H9 (cell line): ENCODE data around the gene INSRR. TPM values are rescaled to one million over a fixed set of nuclear protein-coding genes. Genes with fewer than 3 reads are reported as not detected.

ENCODE experiments used
- DNase-seq: peaks from one replicate; pipeline ENCODE4 v3.0.0-alpha.2; 2017
- H2AFZ ChIP-seq: one replicate; pipeline ENCODE4 v1.6.1; 2013; ENCODE audit warnings: mild to moderate bottlenecking, low read length, control low read depth, moderate library complexity
- H2AK5ac ChIP-seq: 2 replicates; pipeline ENCODE4 v1.6.1; 2013; ENCODE audit warnings: low read length, control low read depth, mixed read lengths; ENCODE audit not compliant: insufficient read length
- H2BK120ac ChIP-seq: one replicate; pipeline ENCODE4 v1.6.1; 2013; ENCODE audit warnings: low read depth, mild to moderate bottlenecking, low read length, control low read depth, inconsistent platforms; ENCODE audit not compliant: poor library complexity, severe bottlenecking
- H2BK12ac ChIP-seq: 2 replicates; pipeline ENCODE4 v1.6.1; 2013; ENCODE audit warnings: low read length, control low read depth, mixed read lengths, low read depth; ENCODE audit not compliant: insufficient read length
- H2BK15ac ChIP-seq: 2 replicates; pipeline ENCODE4 v1.6.1; 2013; ENCODE audit warnings: low read depth, low read length, control low read depth
- H2BK20ac ChIP-seq: one replicate; pipeline ENCODE4 v1.6.1; 2013; ENCODE audit warnings: low read depth, mild to moderate bottlenecking, low read length, control low read depth, inconsistent platforms; ENCODE audit not compliant: poor library complexity, severe bottlenecking
- H2BK5ac ChIP-seq: 2 replicates; pipeline ENCODE4 v1.6.1; 2013; ENCODE audit warnings: low read length, control low read depth, mixed read lengths; ENCODE audit not compliant: insufficient read length
- H3K14ac ChIP-seq: 2 replicates; pipeline ENCODE4 v1.6.1; 2013; ENCODE audit warnings: low read length, control low read depth; ENCODE audit not compliant: insufficient read depth
- H3K18ac ChIP-seq: 2 replicates; pipeline ENCODE4 v1.6.1; 2013; ENCODE audit warnings: low read depth, mild to moderate bottlenecking, mixed read lengths, low read length, control low read depth; ENCODE audit not compliant: insufficient read length
- H3K23ac ChIP-seq: 2 replicates; pipeline ENCODE4 v1.6.1; 2013; ENCODE audit warnings: low read length, control low read depth, mixed read lengths, low read depth; ENCODE audit not compliant: insufficient read length
- H3K23me2 ChIP-seq: 2 replicates; pipeline ENCODE4 v1.6.1; 2013; ENCODE audit warnings: low read depth, mild to moderate bottlenecking, mixed read lengths, low read length, control low read depth; ENCODE audit not compliant: insufficient read length, poor library complexity, severe bottlenecking
- H3K27ac ChIP-seq: 2 replicates; pipeline ENCODE4 v1.5.1; 2013; ENCODE audit warnings: low read length, control low read depth, mixed read lengths, low read depth; ENCODE audit not compliant: insufficient read length
- H3K27me3 ChIP-seq: 2 replicates; pipeline ENCODE4 v1.6.1; 2013; ENCODE audit warnings: low read length, control low read depth, inconsistent platforms; ENCODE audit not compliant: insufficient read depth
- H3K4ac ChIP-seq: 2 replicates; pipeline ENCODE4 v1.6.1; 2013; ENCODE audit warnings: low read depth, mild to moderate bottlenecking, control low read depth, inconsistent platforms, low read length, moderate library complexity
- H3K4me1 ChIP-seq: 2 replicates; pipeline ENCODE4 v1.6.1; 2013; ENCODE audit warnings: low read length, control low read depth, inconsistent platforms; ENCODE audit not compliant: insufficient read depth
- H3K4me2 ChIP-seq: 2 replicates; pipeline ENCODE4 v1.6.1; 2013; ENCODE audit warnings: low read length, control low read depth, mixed read lengths; ENCODE audit not compliant: insufficient read length, insufficient read depth
- H3K56ac ChIP-seq: 2 replicates; pipeline ENCODE4 v1.6.1; 2013; ENCODE audit warnings: low read depth, mild to moderate bottlenecking, mixed read lengths, low read length, control low read depth; ENCODE audit not compliant: insufficient read length
- H3K79me1 ChIP-seq: 2 replicates; pipeline ENCODE4 v1.6.1; 2013; ENCODE audit warnings: low read depth, mild to moderate bottlenecking, moderate library complexity, low read length, control low read depth, inconsistent platforms; ENCODE audit not compliant: insufficient read depth, poor library complexity, severe bottlenecking
- H3K79me2 ChIP-seq: 2 replicates; pipeline ENCODE4 v1.6.1; 2013; ENCODE audit warnings: low read length, control low read depth, inconsistent platforms; ENCODE audit not compliant: insufficient read depth
- H3K9ac ChIP-seq: 2 replicates; pipeline ENCODE4 v1.6.1; 2013; ENCODE audit warnings: low read length, control low read depth, mixed read lengths; ENCODE audit not compliant: insufficient read length; ENCODE audit errors: extremely low read depth
- H3K9me3 ChIP-seq: one replicate; pipeline ENCODE4 v1.6.1; 2013; ENCODE audit warnings: low read depth, low read length, inconsistent platforms; ENCODE audit not compliant: control insufficient read depth
- H3T11ph ChIP-seq: one replicate; pipeline ENCODE4 v1.6.1; 2013; ENCODE audit warnings: mild to moderate bottlenecking, low read length, control low read depth, inconsistent platforms
- H4K20me1 ChIP-seq: one replicate; pipeline ENCODE4 v1.6.1; 2013; ENCODE audit not compliant: control insufficient read depth, insufficient read length, insufficient read depth
- H4K5ac ChIP-seq: 2 replicates; pipeline ENCODE4 v1.6.1; 2013; ENCODE audit warnings: low read depth, mild to moderate bottlenecking, mixed read lengths, low read length, control low read depth; ENCODE audit not compliant: insufficient read length
- H4K8ac ChIP-seq: replicated peaks from 2 replicates; pipeline ENCODE4 v1.6.1; 2013; ENCODE audit warnings: low read length, control low read depth, mixed read lengths, low read depth; ENCODE audit not compliant: insufficient read length
- H4K91ac ChIP-seq: 2 replicates; pipeline ENCODE4 v1.6.1; 2013; ENCODE audit warnings: low read depth, mild to moderate bottlenecking, moderate library complexity, mixed read lengths, low read length, control low read depth; ENCODE audit not compliant: insufficient read length
- H3K27ac Mint-ChIP-seq, 3 experiments: 2 replicates in 2 of 3; 3 replicates in 1 of 3; pipeline ENCODE4 v1.8.0; 2020 to 2021; ENCODE audit warnings: mixed read lengths in 3 of 3, mild to moderate bottlenecking in 1 of 3, moderate library complexity in 1 of 3
- H3K27me3 Mint-ChIP-seq: 2 replicates; pipeline ENCODE4 v1.8.0; 2021; ENCODE audit warnings: low read depth, mild to moderate bottlenecking, moderate library complexity, mixed read lengths
- H3K36me3 Mint-ChIP-seq, 3 experiments: 2 replicates in 2 of 3; 3 replicates in 1 of 3; pipeline ENCODE4 v1.8.0; 2020 to 2021; ENCODE audit warnings: low read depth in 3 of 3, mixed read lengths in 3 of 3; ENCODE audit not compliant: insufficient read depth in 1 of 3
- H3K4me1 Mint-ChIP-seq, 2 experiments: 2 replicates each; pipeline ENCODE4 v1.8.0; 2020; ENCODE audit warnings: mixed read lengths in 2 of 2
- H3K4me3 Mint-ChIP-seq, 2 experiments: 2 replicates in 1 of 2; 3 replicates in 1 of 2; pipeline ENCODE4 v1.8.0; 2020 to 2021; ENCODE audit warnings: mild to moderate bottlenecking in 2 of 2, mixed read lengths in 2 of 2, moderate library complexity in 1 of 2
- H3K9me3 Mint-ChIP-seq, 2 experiments: 2 replicates in 1 of 2; 3 replicates in 1 of 2; pipeline ENCODE4 v1.8.0; 2020; ENCODE audit warnings: mild to moderate bottlenecking in 2 of 2, mixed read lengths in 2 of 2, moderate library complexity in 1 of 2
- WGBS: extraction: QIAGEN DNeasy Blood & Tissue Kit; methylation state at CpG from one replicate; pipeline ENCODE4 v1.1.7; 2013; ENCODE audit warnings: missing lambda C conversion rate, low lambda C conversion rate, mixed read lengths; ENCODE audit not compliant: insufficient read length; ENCODE audit errors: extremely low coverage; 5-methylcytosine and 5-hydroxymethylcytosine counted together
- total RNA-seq: library from RNA; stranded (reverse); gene quantifications from 2 replicates; pipeline ENCODE4 v1.2.1, GENCODE V29; 2021
- TF ChIP-seq, protein P1 (sequence below): fragments of 200-600 bp; sonication (generic); conservative IDR thresholded peaks from 3 replicates; pipeline ENCODE4 v1.8.0; 2021; ENCODE audit warnings: antibody characterized with exemption, mild to moderate bottlenecking

Gene INSRR
- total RNA-seq, 1 experiment from 2014 or later, result not detected

DNA sequence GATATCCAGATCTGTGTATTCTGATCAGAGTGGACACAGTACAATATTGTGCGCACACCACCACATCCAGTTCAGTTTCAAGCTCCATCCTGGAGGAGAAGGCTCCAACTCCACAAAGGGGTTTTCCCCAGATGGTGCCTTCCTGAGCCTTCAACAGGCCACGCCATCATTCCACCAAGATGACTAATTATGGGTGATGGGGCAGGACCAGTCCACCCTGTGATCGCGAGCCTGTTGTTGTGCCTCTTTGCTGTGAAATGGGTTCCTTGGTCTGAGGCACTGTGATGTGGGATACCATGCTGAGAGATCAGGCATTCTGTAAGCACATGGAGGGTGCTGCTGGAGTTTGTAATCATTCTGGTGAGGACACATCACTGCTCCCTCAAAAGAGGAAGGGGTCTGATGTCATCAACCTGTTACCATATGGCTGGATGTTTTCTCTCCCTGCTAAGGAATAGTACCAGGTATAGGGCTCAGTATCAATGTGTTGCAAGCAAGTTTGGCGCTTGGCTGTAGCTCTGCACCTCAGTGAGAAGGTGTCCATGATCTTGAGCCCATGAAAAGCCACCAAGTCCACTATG lies 35.6 kb downstream of the INSRR start:
- H4K8ac ChIP-seq, result no peak overlapping the region
- H3K9ac ChIP-seq, result no peak overlapping the region
- H3K79me1 ChIP-seq, result no peaks in the 10 kb centered on the region
- no peak overlapping the region for H2AFZ ChIP-seq
- no peaks in the 10 kb centered on the region for H3K79me2 ChIP-seq
- H3K56ac ChIP-seq, result no peak overlapping the region
- H2AK5ac ChIP-seq, result no peak overlapping the region
- H3K4ac ChIP-seq, result no peak overlapping the region
- no peak overlapping the region for H3K4me3 Mint-ChIP-seq
- peaks cover 0 to 3% of the 10 kb centered on the region in 2 experiments; a peak in 1 of 4 replicates for H3K4me1 Mint-ChIP-seq
- no peak overlapping the region for H3K4me2 ChIP-seq
- no peak overlapping the region for H4K5ac ChIP-seq
- no peaks in the 10 kb centered on the region; the same call in 1 of the 2 replicates for H3K27me3 ChIP-seq
- no peak overlapping the region for H2BK15ac ChIP-seq
- no peak overlapping the region for H2BK5ac ChIP-seq
- no peak overlapping the region for H3K18ac ChIP-seq
- H3K27ac ChIP-seq, result no peak overlapping the region
- no peaks in the 10 kb centered on the region for H3K4me1 ChIP-seq
- DNase-seq, result no peak
- peaks cover 56% of the 10 kb centered on the region for H3K27me3 Mint-ChIP-seq
- no peak overlapping the region for H3T11ph ChIP-seq
- no peaks in the 10 kb centered on the region; a peak in 1 of 5 replicates for H3K9me3 Mint-ChIP-seq
- no peak overlapping the region for H3K23ac ChIP-seq
- H4K20me1 ChIP-seq, result no peaks in the 10 kb centered on the region
- H4K91ac ChIP-seq, result no peak overlapping the region
- no CpG with 5 or more reads among the region's 5 CpGs for WGBS
- H3K36me3 Mint-ChIP-seq, result peaks cover 0 to 2% (median 0%) of the 10 kb centered on the region in 3 experiments; a peak in 1 of 7 replicates
- TF ChIP-seq, protein P1, sequence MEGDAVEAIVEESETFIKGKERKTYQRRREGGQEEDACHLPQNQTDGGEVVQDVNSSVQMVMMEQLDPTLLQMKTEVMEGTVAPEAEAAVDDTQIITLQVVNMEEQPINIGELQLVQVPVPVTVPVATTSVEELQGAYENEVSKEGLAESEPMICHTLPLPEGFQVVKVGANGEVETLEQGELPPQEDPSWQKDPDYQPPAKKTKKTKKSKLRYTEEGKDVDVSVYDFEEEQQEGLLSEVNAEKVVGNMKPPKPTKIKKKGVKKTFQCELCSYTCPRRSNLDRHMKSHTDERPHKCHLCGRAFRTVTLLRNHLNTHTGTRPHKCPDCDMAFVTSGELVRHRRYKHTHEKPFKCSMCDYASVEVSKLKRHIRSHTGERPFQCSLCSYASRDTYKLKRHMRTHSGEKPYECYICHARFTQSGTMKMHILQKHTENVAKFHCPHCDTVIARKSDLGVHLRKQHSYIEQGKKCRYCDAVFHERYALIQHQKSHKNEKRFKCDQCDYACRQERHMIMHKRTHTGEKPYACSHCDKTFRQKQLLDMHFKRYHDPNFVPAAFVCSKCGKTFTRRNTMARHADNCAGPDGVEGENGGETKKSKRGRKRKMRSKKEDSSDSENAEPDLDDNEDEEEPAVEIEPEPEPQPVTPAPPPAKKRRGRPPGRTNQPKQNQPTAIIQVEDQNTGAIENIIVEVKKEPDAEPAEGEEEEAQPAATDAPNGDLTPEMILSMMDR, result no peak
- no peaks in the 10 kb centered on the region for H3K9me3 ChIP-seq
- no peak overlapping the region for H3K27ac Mint-ChIP-seq
- H2BK120ac ChIP-seq, result no peak overlapping the region
- H3K23me2 ChIP-seq, result no peaks in the 10 kb centered on the region
- no peak overlapping the region for H3K14ac ChIP-seq
- H2BK12ac ChIP-seq, result no peak overlapping the region
- no peak overlapping the region for H2BK20ac ChIP-seq
